H1 (cell line): Measurements from ENCODE around the gene POPDC3. TPM values are rescaled to one million over a fixed set of nuclear protein-coding genes. Genes with fewer than 3 reads are reported as not detected.

Source experiments
- CTCF ChIA-PET: fragments of 300-600 bp; sonication (Branson Sonifier 250); formaldehyde crosslinking; loops from one replicate; lab custom pipeline; 2021; ENCODE audit not compliant: partially characterized antibody; lab: Charles Lee
- POLR2A ChIA-PET: fragments of 300-600 bp; sonication (Branson Sonifier 250); formaldehyde crosslinking; loops from one replicate; lab custom pipeline; 2021; ENCODE audit warnings: inconsistent platforms; ENCODE audit not compliant: partially characterized antibody; lab: Charles Lee
- DNase-seq, 2 experiments: peaks; one replicate each; pipeline versions ENCODE4 v3.0.0 to v3.0.0-alpha.2; 2010 to 2022; ENCODE audit warnings: low spot score in 2 of 2, low read depth in 1 of 2, mixed read lengths in 1 of 2
- FAIRE-seq: peaks from 2 replicates; lab custom pipeline; 2011; peaks lifted over from hg19 to GRCh38; lab: Jason Lieb, UNC
- H2AFZ ChIP-seq: 2 replicates; pipeline ENCODE4 v1.8.1; 2012; ENCODE audit warnings: low read length, inconsistent platforms
- H2AK5ac ChIP-seq: 2 replicates; pipeline ENCODE4 v1.6.1; 2013; ENCODE audit warnings: low read depth, low read length
- H2BK120ac ChIP-seq: replicated peaks from 2 replicates; pipeline ENCODE3; 2013; ENCODE audit warnings: low read depth, low read length, inconsistent platforms
- H2BK12ac ChIP-seq: 2 replicates; pipeline ENCODE4 v1.6.1; 2013; ENCODE audit warnings: low read depth, low read length
- H2BK15ac ChIP-seq: 2 replicates; pipeline ENCODE4 v1.6.1; 2013; ENCODE audit warnings: low read length
- H2BK20ac ChIP-seq: 2 replicates; pipeline ENCODE4 v1.6.1; 2013; ENCODE audit warnings: low read length
- H2BK5ac ChIP-seq: 2 replicates; pipeline ENCODE4 v1.6.1; 2013; ENCODE audit warnings: low read depth, low read length
- H3K14ac ChIP-seq: 2 replicates; pipeline ENCODE4 v1.6.1; 2013; ENCODE audit warnings: inconsistent platforms; ENCODE audit not compliant: insufficient read length
- H3K18ac ChIP-seq: 2 replicates; pipeline ENCODE4 v1.6.1; 2013; ENCODE audit warnings: low read length; ENCODE audit errors: extremely low read depth
- H3K23ac ChIP-seq: 2 replicates; pipeline ENCODE4 v1.6.1; 2013; ENCODE audit warnings: inconsistent platforms; ENCODE audit not compliant: insufficient read length
- H3K23me2 ChIP-seq: 2 replicates; pipeline ENCODE4 v1.6.1; 2013; ENCODE audit warnings: low read depth, low read length
- H3K27ac ChIP-seq: 2 replicates; pipeline ENCODE4 v1.6.1; 2011; ENCODE audit warnings: low read depth, low read length, inconsistent platforms
- H3K27me3 ChIP-seq, 4 experiments: replicated peaks in 1 of 4; 1 replicate in 1 of 4; 2 replicates in 3 of 4; pipeline versions ENCODE4 v1.6.1 to v1.8.1; 2011 to 2013; ENCODE audit warnings: low read length in 3 of 4, mild to moderate bottlenecking in 3 of 4, inconsistent platforms in 2 of 4, mixed read lengths in 2 of 4, moderate library complexity in 1 of 4; ENCODE audit not compliant: control insufficient read depth in 3 of 4, insufficient read depth in 3 of 4; ENCODE audit errors: extremely low read depth in 1 of 4
- H3K36me3 ChIP-seq, 4 experiments: 2 replicates each; pipeline versions ENCODE4 v1.6.1 to v1.8.1; 2011 to 2013; ENCODE audit warnings: mild to moderate bottlenecking in 4 of 4, low read length in 3 of 4, moderate library complexity in 2 of 4, control low read depth in 1 of 4, inconsistent platforms in 1 of 4; ENCODE audit not compliant: insufficient read depth in 4 of 4, control insufficient read depth in 2 of 4
- H3K4ac ChIP-seq: replicated peaks from 2 replicates; pipeline ENCODE3; 2013; ENCODE audit warnings: low read length, low read depth, mixed read lengths, inconsistent platforms; ENCODE audit not compliant: insufficient read length
- H3K4me1 ChIP-seq, 4 experiments: replicated peaks in 1 of 4; 1 replicate in 1 of 4; 2 replicates in 3 of 4; pipeline versions ENCODE4 v1.6.1 to v1.8.1; 2011 to 2013; ENCODE audit warnings: low read length in 3 of 4, inconsistent platforms in 2 of 4, mixed read lengths in 1 of 4; ENCODE audit not compliant: insufficient read depth in 4 of 4, control insufficient read depth in 3 of 4
- H3K4me2 ChIP-seq, 2 experiments: 2 replicates each; pipeline versions ENCODE4 v1.6.1 to v1.8.1; 2011 to 2013; ENCODE audit warnings: low read depth in 2 of 2, low read length in 2 of 2, control low read depth in 1 of 2, inconsistent platforms in 1 of 2, mild to moderate bottlenecking in 1 of 2; ENCODE audit not compliant: insufficient read depth in 1 of 2
- H3K4me3 ChIP-seq, 4 experiments: fragments of 200-600, 300-600 bp in 1 of 4; sonication (generic), shearing (Covaris generic), sonication (Bioruptor Twin) in 1 of 4; 2 replicates each; pipeline versions ENCODE4 v1.5.1 to v1.8.1; 2011 to 2016; ENCODE audit warnings: low read length in 4 of 4, low read depth in 3 of 4, control low read depth in 2 of 4, inconsistent platforms in 2 of 4, mild to moderate bottlenecking in 2 of 4, mixed read lengths in 1 of 4, moderate library complexity in 1 of 4; ENCODE audit not compliant: insufficient read depth in 2 of 4; ENCODE audit errors: extremely low read depth in 1 of 4
- H3K56ac ChIP-seq: replicated peaks from 2 replicates; pipeline ENCODE3; 2013; ENCODE audit warnings: low read depth, mild to moderate bottlenecking, mixed read lengths, low read length, inconsistent platforms; ENCODE audit not compliant: insufficient read length
- H3K79me1 ChIP-seq: 2 replicates; pipeline ENCODE4 v1.6.1; 2013; ENCODE audit warnings: low read depth, low read length, control low read depth
- H3K79me2 ChIP-seq, 2 experiments: 2 replicates each; pipeline versions ENCODE4 v1.6.1 to v1.8.1; 2012 to 2013; ENCODE audit warnings: low read length in 2 of 2, mild to moderate bottlenecking in 2 of 2, inconsistent platforms in 1 of 2; ENCODE audit not compliant: insufficient read depth in 2 of 2, control insufficient read depth in 1 of 2
- H3K9ac ChIP-seq, 4 experiments: replicated peaks in 1 of 4; 1 replicate in 1 of 4; 2 replicates in 3 of 4; pipeline versions ENCODE4 v1.6.1 to v1.8.1; 2011 to 2013; ENCODE audit warnings: low read depth in 3 of 4, low read length in 3 of 4, control low read depth in 2 of 4, mild to moderate bottlenecking in 2 of 4, moderate library complexity in 2 of 4, inconsistent platforms in 1 of 4; ENCODE audit errors: extremely low read depth in 1 of 4
- H3K9me3 ChIP-seq, 2 experiments: 2 replicates each; pipeline versions ENCODE4 v1.6.1 to v1.8.1; 2012 to 2013; ENCODE audit warnings: mild to moderate bottlenecking in 2 of 2, moderate library complexity in 2 of 2, control low read depth in 1 of 2, inconsistent platforms in 1 of 2, low read depth in 1 of 2, low read length in 1 of 2, mixed read lengths in 1 of 2; ENCODE audit not compliant: insufficient read depth in 2 of 2
- H4K20me1 ChIP-seq, 2 experiments: replicated peaks in 1 of 2; 2 replicates each; pipeline versions ENCODE3 to v1.8.1; 2011 to 2013; ENCODE audit warnings: inconsistent platforms in 2 of 2, low read length in 2 of 2, mild to moderate bottlenecking in 1 of 2; ENCODE audit not compliant: insufficient read depth in 2 of 2, control insufficient read depth in 1 of 2
- H4K5ac ChIP-seq: 2 replicates; pipeline ENCODE4 v1.6.1; 2013; ENCODE audit warnings: low read length, low read depth, mixed read lengths, inconsistent platforms; ENCODE audit not compliant: insufficient read length
- H4K8ac ChIP-seq: 2 replicates; pipeline ENCODE4 v1.8.0; 2013; ENCODE audit warnings: mild to moderate bottlenecking, moderate library complexity, low read length, inconsistent platforms; ENCODE audit not compliant: insufficient read depth; ENCODE audit errors: extremely low read depth
- H4K91ac ChIP-seq: replicated peaks from 2 replicates; pipeline ENCODE3; 2013; ENCODE audit warnings: low read length, mixed read lengths, inconsistent platforms; ENCODE audit not compliant: insufficient read length
- CBX8 ChIP-seq: fragments of 300-800, 300-1000 bp; sonication (generic); IDR thresholded peaks from 2 replicates; pipeline ENCODE4 v1.7.1; 2016; ENCODE audit warnings: low read depth, low read length, borderline replicate concordance
- CHD1 ChIP-seq: IDR thresholded peaks from 2 replicates; pipeline ENCODE4 v1.6.1; 2012; ENCODE audit warnings: low read depth, low read length, improper control_type of control experiment
- CREB1 ChIP-seq: IDR thresholded peaks from 2 replicates; pipeline ENCODE4 v1.6.1; 2012; ENCODE audit warnings: inconsistent platforms
- EP300 ChIP-seq, 2 experiments: IDR thresholded peaks; 1 replicate in 1 of 2; 2 replicates in 1 of 2; pipeline ENCODE4 v1.6.1; 2011 to 2012; ENCODE audit warnings: low read depth in 2 of 2, low read length in 2 of 2, mild to moderate bottlenecking in 2 of 2, borderline replicate concordance in 1 of 2, inconsistent platforms in 1 of 2, moderate library complexity in 1 of 2
- KDM4A ChIP-seq: IDR thresholded peaks from one replicate; pipeline ENCODE4 v1.7.1; 2012; ENCODE audit warnings: low read depth, mild to moderate bottlenecking, moderate library complexity, low read length, inconsistent platforms; ENCODE audit not compliant: severe bottlenecking
- RNF2 ChIP-seq: fragments of 200-900, 300-1000 bp; sonication (generic); IDR thresholded peaks from 2 replicates; pipeline ENCODE4 v1.7.1; 2016; ENCODE audit warnings: borderline replicate concordance, low read depth, mild to moderate bottlenecking, antibody characterized with exemption, low read length; ENCODE audit not compliant: poor library complexity, severe bottlenecking; ENCODE audit errors: missing control alignments
- SP4 ChIP-seq: IDR thresholded peaks from 2 replicates; pipeline ENCODE4 v1.6.1; 2012; ENCODE audit warnings: low read length, inconsistent platforms
- TAF7 ChIP-seq: optimal IDR thresholded peaks from 2 replicates; pipeline ENCODE3; 2011; ENCODE audit warnings: low read depth, mild to moderate bottlenecking, inconsistent platforms, low read length, moderate library complexity, borderline replicate concordance
- YY1 ChIP-seq: IDR thresholded peaks from 2 replicates; pipeline ENCODE4 v1.6.1; 2011; ENCODE audit warnings: low read depth, mild to moderate bottlenecking, low read length
- WGBS, 2 experiments: shearing (Covaris generic) in 1 of 2; methylation state at CpG; one replicate each; pipeline versions ENCODE4 v1.1.6 to v1.1.7; 2013 to 2015; ENCODE audit warnings: low lambda C conversion rate in 2 of 2, mixed read lengths in 2 of 2, inconsistent platforms in 1 of 2, low coverage in 1 of 2, missing lambda C conversion rate in 1 of 2; ENCODE audit not compliant: insufficient replicate concordance in 2 of 2, insufficient coverage in 1 of 2, insufficient read length in 1 of 2; ENCODE audit errors: extremely low coverage in 1 of 2, missing lambda C conversion rate in 1 of 2; 5-methylcytosine and 5-hydroxymethylcytosine counted together
- polyA plus RNA-seq, 7 experiments: library from polyadenylated mRNA; depleted of rRNA in 3 of 7; stranded (reverse) in 5 of 7; unstranded in 2 of 7; fragments of >200 nt in 5 of 7; fragments of 200-250 nt in 2 of 7; gene quantifications; 1 replicate in 5 of 7; 2 replicates in 1 of 7; 4 replicates in 1 of 7; pipeline versions ENCODE4 v1.2.1 to v1.2.3, GENCODE V29; 2011 to 2013; ENCODE audit warnings: missing spikeins in 2 of 7, mixed read lengths in 2 of 7
- total RNA-seq: library from RNA; stranded (reverse); fragmentation: NEBNext Ultra II Directional; extraction: Animal tissue kit (Norgen Biotek cat#: 25700); gene quantifications from 2 replicates; pipeline ENCODE4 v1.2.1, GENCODE V29; 2021

Gene POPDC3
- total and polyA plus RNA-seq, 2 of the 8 experiments (the other 6 are each of a cell fraction or from before 2014, with no cell fraction given): 3.7 to 6.5 TPM

GRCh38 chr6:105200133-105200730 lies 20.4 kb upstream of the POPDC3 start:
- DNase-seq (no peak), FAIRE-seq (no peak)
- no peaks in the 10 kb centered on the region for H3K23me2 ChIP-seq
- no peak overlapping the region for H4K8ac ChIP-seq
- H3K4me1 ChIP-seq: no peaks in the 10 kb centered on the region
- H3K4ac ChIP-seq: no peak overlapping the region
- no peak overlapping the region for H3K18ac ChIP-seq
- no peak overlapping the region for H4K5ac ChIP-seq
- no peak overlapping the region for H3K23ac ChIP-seq
- H3K56ac ChIP-seq: no peak overlapping the region
- no peak overlapping the region for H2BK15ac ChIP-seq
- no peak overlapping the region for H3K4me3 ChIP-seq
- no peaks in the 10 kb centered on the region for H3K27me3 ChIP-seq
- ChIA-PET CTCF (no interaction called here), POLR2A (no interaction called here)
- H3K36me3 ChIP-seq: no peaks in the 10 kb centered on the region
- no peak overlapping the region for H3K9ac ChIP-seq
- H2AFZ ChIP-seq: no peak overlapping the region
- no peak overlapping the region for H3K14ac ChIP-seq
- H2AK5ac ChIP-seq: no peak overlapping the region
- TF ChIP-seq CREB1 (no peak), TAF7 (no peak), YY1 (no peak), CHD1 (no peak), RNF2 (no peak), SP4 (no peak), KDM4A (no peak), CBX8 (no peak), EP300 (IDR thresholded peaks at IDR 0.05; ENCODE audit: borderline replicate concordance in 1 of 2, low read depth in 2 of 2, low read length in 2 of 2) (no peak)
- H3K4me2 ChIP-seq: no peak overlapping the region
- H3K9me3 ChIP-seq: no peaks in the 10 kb centered on the region
- no peaks in the 10 kb centered on the region for H4K20me1 ChIP-seq
- H4K91ac ChIP-seq: no peak overlapping the region
- H3K79me2 ChIP-seq: no peaks in the 10 kb centered on the region
- 92% methylated on average over 6 of the region's 6 CpGs; no CpG with 5 or more reads in 1 of the 2 experiments for WGBS, 2 experiments
- no peak overlapping the region for H2BK120ac ChIP-seq
- H3K27ac ChIP-seq: no peak overlapping the region
- H2BK20ac ChIP-seq: no peak overlapping the region
- H3K79me1 ChIP-seq: no peaks in the 10 kb centered on the region
- H2BK12ac ChIP-seq: no peak overlapping the region
- H2BK5ac ChIP-seq: no peak overlapping the region
